SK-N-SH (cell line): Measurements from ENCODE around the gene CAMK2D.

Experiments used
- CHD2 ChIP-seq: fragments of 150-350 bp; IDR thresholded peaks from 2 replicates; pipeline ENCODE4 v1.6.1; 2018; ENCODE audit warnings: low read length; ENCODE audit not compliant: partially characterized antibody
- CTCF ChIP-seq: fragments of 200-600 bp; sonication (generic); IDR thresholded peaks from 2 replicates; pipeline ENCODE4 v1.6.1; 2017; ENCODE audit warnings: antibody characterized with exemption, mild to moderate bottlenecking, moderate library complexity
- EP300 ChIP-seq, 2 experiments: IDR thresholded peaks; 2 replicates each; pipeline versions ENCODE4 v1.4.0 to v1.6.1; 2012; ENCODE audit warnings: borderline replicate concordance in 1 of 2, low read depth in 1 of 2, low read length in 1 of 2
- EZH2phosphoT487 ChIP-seq: fragments of 200-600 bp; sonication (generic); IDR thresholded peaks from 2 replicates; pipeline ENCODE4 v1.6.1; 2017; ENCODE audit warnings: low read depth, mixed run types, mild to moderate bottlenecking, antibody characterized with exemption, moderate library complexity, borderline replicate concordance
- FOSL2 ChIP-seq: IDR thresholded peaks from 2 replicates; pipeline ENCODE4 v1.4.0; 2012; ENCODE audit warnings: low read depth, mild to moderate bottlenecking, moderate library complexity, borderline replicate concordance
- MAX ChIP-seq: IDR thresholded peaks from 2 replicates; pipeline ENCODE4 v1.4.0; 2012; ENCODE audit warnings: low read depth
- NFIC ChIP-seq: IDR thresholded peaks from 2 replicates; pipeline ENCODE4 v1.4.0; 2012; ENCODE audit warnings: borderline replicate concordance
- POLR2AphosphoS5 ChIP-seq: IDR thresholded peaks from 2 replicates; pipeline ENCODE4 v1.6.1; 2012; ENCODE audit warnings: low read depth, low read length
- RAD21 ChIP-seq: IDR thresholded peaks from 2 replicates; pipeline ENCODE4 v1.6.1; 2012; ENCODE audit warnings: mild to moderate bottlenecking, low read length
- REST ChIP-seq: IDR thresholded peaks from 2 replicates; pipeline ENCODE4 v1.6.1; 2012; ENCODE audit warnings: mild to moderate bottlenecking, low read depth, low read length, moderate library complexity
- RFX5 ChIP-seq: IDR thresholded peaks from 2 replicates; pipeline ENCODE4 v1.6.1; 2012; ENCODE audit warnings: mild to moderate bottlenecking, improper control_type of control experiment, low read length
- SIN3A ChIP-seq: IDR thresholded peaks from 2 replicates; pipeline ENCODE4 v1.6.1; 2012; ENCODE audit warnings: low read depth, mild to moderate bottlenecking, low read length, moderate library complexity, borderline replicate concordance
- USF1 ChIP-seq: IDR thresholded peaks from 2 replicates; pipeline ENCODE4 v1.4.0; 2012; ENCODE audit warnings: low read depth, borderline replicate concordance

- no peak for TF ChIP-seq RFX5
- no peak for TF ChIP-seq CTCF
- TF ChIP-seq CHD2: no peak
- no peak for TF ChIP-seq NFIC
- TF ChIP-seq EP300 (IDR thresholded peaks at IDR 0.05; ENCODE audit: borderline replicate concordance in 1 of 2, low read depth in 1 of 2, low read length in 1 of 2): no peak
- no peak for TF ChIP-seq REST
- TF ChIP-seq FOSL2: no peak
- no peak for TF ChIP-seq POLR2AphosphoS5
- no peak for TF ChIP-seq USF1
- TF ChIP-seq MAX: no peak
- TF ChIP-seq RAD21: no peak
- TF ChIP-seq SIN3A: no peak
- TF ChIP-seq EZH2phosphoT487: no peak
Measured at GRCh38 chr4:113740857-113741379, 20.6 kb downstream of the CAMK2D start.
